NOMO-1 (cell line): Measurements from ENCODE around the gene CKAP2L.

Experiments
- DNase-seq, 2 experiments: peaks; one replicate each; lab custom pipeline; 2025; ENCODE audit not compliant: unreplicated experiment in 2 of 2; lab: John Stamatoyannopoulos, UW

The CKAP2L gene

GRCh38 chr2:112767693-112768330, 3.4 kb upstream of the CKAP2L start:
- DNase-seq: no peak

GRCh38 chr2:112765251-112765650, 842 bp upstream of the CKAP2L start:
- no peak for DNase-seq

- no peak for DNase-seq
Observed at GRCh38 chr2:112762276-112762675, 2.1 kb downstream of the CKAP2L start.

GRCh38 chr2:112760149-112760548, 4.3 kb downstream of the CKAP2L start:
- no peak for DNase-seq

GRCh38 chr2:112758711-112759110, 5.7 kb downstream of the CKAP2L start:
- no peak for DNase-seq

GRCh38 chr2:112757265-112757664, 7.1 kb downstream of the CKAP2L start:
- DNase-seq: peak; percentile 4 to 11

GRCh38 chr2:112756207-112756606, 8.2 kb downstream of the CKAP2L start:
- no peak for DNase-seq

- DNase-seq: no peak
Observed at GRCh38 chr2:112755444-112755843, 9.0 kb downstream of the CKAP2L start.

- peak; percentile 45 to 66 for DNase-seq
Observed at GRCh38 chr2:112754564-112754963, 9.8 kb downstream of the CKAP2L start.

GRCh38 chr2:112752667-112753066, 11.7 kb downstream of the CKAP2L start:
- no peak for DNase-seq

GRCh38 chr2:112751451-112752197, 12.8 kb downstream of the CKAP2L start:
- DNase-seq: no peak

GRCh38 chr2:112750560-112750843, 13.9 kb downstream of the CKAP2L start:
- DNase-seq: no peak

GRCh38 chr2:112749755-112750559, 14.5 kb downstream of the CKAP2L start:
- DNase-seq: peak; percentile 43 to 59

- DNase-seq: no peak
Observed at GRCh38 chr2:112740527-112740926, 23.9 kb downstream of the CKAP2L start.

- no peak for DNase-seq
Observed at GRCh38 chr2:112737542-112738232, 26.7 kb downstream of the CKAP2L start.

GRCh38 chr2:112733871-112734270, 30.5 kb downstream of the CKAP2L start:
- no peak for DNase-seq

GRCh38 chr2:112733456-112733855, 31.0 kb downstream of the CKAP2L start:
- DNase-seq: no peak

GRCh38 chr2:112731479-112731878, 32.9 kb downstream of the CKAP2L start:
- DNase-seq: no peak

GRCh38 chr2:112730791-112731190, 33.6 kb downstream of the CKAP2L start:
- DNase-seq: no peak

- DNase-seq: no peak
Observed at GRCh38 chr2:112730216-112730615, 34.2 kb downstream of the CKAP2L start.
